Body of pancreas (tissue), 4 donors: ENCODE measurements around the gene SMC3.

ENCODE experiments used
- CTCF ChIP-seq, 7 experiments: fragments of 450-650 bp in 4 of 7; fragments of 200-600 bp in 3 of 7; sonication (generic) in 3 of 7; IDR thresholded peaks; one replicate each; pipeline ENCODE4 v1.5.1; 2016 to 2019; ENCODE audit warnings: antibody characterized with exemption in 7 of 7
- POLR2A ChIP-seq, 3 donors: fragments of 450-650 bp; IDR thresholded peaks; one replicate each; pipeline ENCODE4 v1.6.1; 2016; ENCODE audit warnings: antibody characterized with exemption in 3 of 3, mild to moderate bottlenecking in 2 of 3

DNA sequence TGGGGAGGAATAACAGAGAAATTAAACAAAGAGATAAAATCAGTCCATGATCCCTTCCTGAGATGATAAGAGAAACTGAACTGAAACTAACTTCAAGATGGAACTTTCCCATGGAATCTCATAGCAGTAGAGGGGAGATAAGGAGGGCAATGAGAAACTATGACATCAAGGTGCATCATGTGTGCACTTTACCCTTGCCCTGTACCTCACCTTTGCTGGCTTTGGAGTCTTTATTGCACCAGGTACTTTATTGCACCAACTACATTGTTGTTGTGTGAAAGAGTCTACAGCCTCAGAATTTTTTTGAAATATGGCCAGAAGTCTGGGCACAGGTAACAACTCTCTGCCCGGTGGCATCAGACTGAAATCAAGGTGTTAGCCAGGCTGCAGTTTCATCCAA is 11.2 kb upstream of the SMC3 start:
- TF ChIP-seq CTCF (IDR thresholded peaks at IDR 0.05), result no peak
- no peak for TF ChIP-seq POLR2A (IDR thresholded peaks at IDR 0.05)
